ENCODE results near the gene MYO9B.

- no peak for TF ChIP-seq CTCF (IDR thresholded peaks at IDR 0.05)
- no peak for TF ChIP-seq POLR2A (IDR thresholded peaks at IDR 0.05)
These were observed 38.8 kb downstream of the MYO9B start for GRCh38 chr19:17114414-17114831.

Data from heart left ventricle (tissue), 13 donors.